H9 (cell line): Measurements from ENCODE around the gene TEX22. TPM values are rescaled to one million over a fixed set of nuclear protein-coding genes. Genes with fewer than 3 reads are reported as not detected.

ENCODE experiments used
- DNase-seq: peaks from one replicate; pipeline ENCODE4 v3.0.0-alpha.2; 2017
- H2AFZ ChIP-seq: one replicate; pipeline ENCODE4 v1.6.1; 2013; ENCODE audit warnings: mild to moderate bottlenecking, low read length, control low read depth, moderate library complexity
- H2AK5ac ChIP-seq: 2 replicates; pipeline ENCODE4 v1.6.1; 2013; ENCODE audit warnings: low read length, control low read depth, mixed read lengths; ENCODE audit not compliant: insufficient read length
- H2BK120ac ChIP-seq: one replicate; pipeline ENCODE4 v1.6.1; 2013; ENCODE audit warnings: low read depth, mild to moderate bottlenecking, low read length, control low read depth, inconsistent platforms; ENCODE audit not compliant: poor library complexity, severe bottlenecking
- H2BK12ac ChIP-seq: 2 replicates; pipeline ENCODE4 v1.6.1; 2013; ENCODE audit warnings: low read length, control low read depth, mixed read lengths, low read depth; ENCODE audit not compliant: insufficient read length
- H2BK15ac ChIP-seq: 2 replicates; pipeline ENCODE4 v1.6.1; 2013; ENCODE audit warnings: low read depth, low read length, control low read depth
- H2BK20ac ChIP-seq: one replicate; pipeline ENCODE4 v1.6.1; 2013; ENCODE audit warnings: low read depth, mild to moderate bottlenecking, low read length, control low read depth, inconsistent platforms; ENCODE audit not compliant: poor library complexity, severe bottlenecking
- H2BK5ac ChIP-seq: 2 replicates; pipeline ENCODE4 v1.6.1; 2013; ENCODE audit warnings: low read length, control low read depth, mixed read lengths; ENCODE audit not compliant: insufficient read length
- H3K14ac ChIP-seq: 2 replicates; pipeline ENCODE4 v1.6.1; 2013; ENCODE audit warnings: low read length, control low read depth; ENCODE audit not compliant: insufficient read depth
- H3K18ac ChIP-seq: 2 replicates; pipeline ENCODE4 v1.6.1; 2013; ENCODE audit warnings: low read depth, mild to moderate bottlenecking, mixed read lengths, low read length, control low read depth; ENCODE audit not compliant: insufficient read length
- H3K23ac ChIP-seq: 2 replicates; pipeline ENCODE4 v1.6.1; 2013; ENCODE audit warnings: low read length, control low read depth, mixed read lengths, low read depth; ENCODE audit not compliant: insufficient read length
- H3K23me2 ChIP-seq: 2 replicates; pipeline ENCODE4 v1.6.1; 2013; ENCODE audit warnings: low read depth, mild to moderate bottlenecking, mixed read lengths, low read length, control low read depth; ENCODE audit not compliant: insufficient read length, poor library complexity, severe bottlenecking
- H3K27ac ChIP-seq: 2 replicates; pipeline ENCODE4 v1.5.1; 2013; ENCODE audit warnings: low read length, control low read depth, mixed read lengths, low read depth; ENCODE audit not compliant: insufficient read length
- H3K27me3 ChIP-seq: 2 replicates; pipeline ENCODE4 v1.6.1; 2013; ENCODE audit warnings: low read length, control low read depth, inconsistent platforms; ENCODE audit not compliant: insufficient read depth
- H3K4ac ChIP-seq: 2 replicates; pipeline ENCODE4 v1.6.1; 2013; ENCODE audit warnings: low read depth, mild to moderate bottlenecking, control low read depth, inconsistent platforms, low read length, moderate library complexity
- H3K4me1 ChIP-seq: 2 replicates; pipeline ENCODE4 v1.6.1; 2013; ENCODE audit warnings: low read length, control low read depth, inconsistent platforms; ENCODE audit not compliant: insufficient read depth
- H3K4me2 ChIP-seq: 2 replicates; pipeline ENCODE4 v1.6.1; 2013; ENCODE audit warnings: low read length, control low read depth, mixed read lengths; ENCODE audit not compliant: insufficient read length, insufficient read depth
- H3K56ac ChIP-seq: 2 replicates; pipeline ENCODE4 v1.6.1; 2013; ENCODE audit warnings: low read depth, mild to moderate bottlenecking, mixed read lengths, low read length, control low read depth; ENCODE audit not compliant: insufficient read length
- H3K79me1 ChIP-seq: 2 replicates; pipeline ENCODE4 v1.6.1; 2013; ENCODE audit warnings: low read depth, mild to moderate bottlenecking, moderate library complexity, low read length, control low read depth, inconsistent platforms; ENCODE audit not compliant: insufficient read depth, poor library complexity, severe bottlenecking
- H3K79me2 ChIP-seq: 2 replicates; pipeline ENCODE4 v1.6.1; 2013; ENCODE audit warnings: low read length, control low read depth, inconsistent platforms; ENCODE audit not compliant: insufficient read depth
- H3K9ac ChIP-seq: 2 replicates; pipeline ENCODE4 v1.6.1; 2013; ENCODE audit warnings: low read length, control low read depth, mixed read lengths; ENCODE audit not compliant: insufficient read length; ENCODE audit errors: extremely low read depth
- H3K9me3 ChIP-seq: one replicate; pipeline ENCODE4 v1.6.1; 2013; ENCODE audit warnings: low read depth, low read length, inconsistent platforms; ENCODE audit not compliant: control insufficient read depth
- H3T11ph ChIP-seq: one replicate; pipeline ENCODE4 v1.6.1; 2013; ENCODE audit warnings: mild to moderate bottlenecking, low read length, control low read depth, inconsistent platforms
- H4K20me1 ChIP-seq: one replicate; pipeline ENCODE4 v1.6.1; 2013; ENCODE audit not compliant: control insufficient read depth, insufficient read length, insufficient read depth
- H4K5ac ChIP-seq: 2 replicates; pipeline ENCODE4 v1.6.1; 2013; ENCODE audit warnings: low read depth, mild to moderate bottlenecking, mixed read lengths, low read length, control low read depth; ENCODE audit not compliant: insufficient read length
- H4K8ac ChIP-seq: replicated peaks from 2 replicates; pipeline ENCODE4 v1.6.1; 2013; ENCODE audit warnings: low read length, control low read depth, mixed read lengths, low read depth; ENCODE audit not compliant: insufficient read length
- H4K91ac ChIP-seq: 2 replicates; pipeline ENCODE4 v1.6.1; 2013; ENCODE audit warnings: low read depth, mild to moderate bottlenecking, moderate library complexity, mixed read lengths, low read length, control low read depth; ENCODE audit not compliant: insufficient read length
- H3K27ac Mint-ChIP-seq, 3 experiments: 2 replicates in 2 of 3; 3 replicates in 1 of 3; pipeline ENCODE4 v1.8.0; 2020 to 2021; ENCODE audit warnings: mixed read lengths in 3 of 3, mild to moderate bottlenecking in 1 of 3, moderate library complexity in 1 of 3
- H3K27me3 Mint-ChIP-seq: 2 replicates; pipeline ENCODE4 v1.8.0; 2021; ENCODE audit warnings: low read depth, mild to moderate bottlenecking, moderate library complexity, mixed read lengths
- H3K36me3 Mint-ChIP-seq, 3 experiments: 2 replicates in 2 of 3; 3 replicates in 1 of 3; pipeline ENCODE4 v1.8.0; 2020 to 2021; ENCODE audit warnings: low read depth in 3 of 3, mixed read lengths in 3 of 3; ENCODE audit not compliant: insufficient read depth in 1 of 3
- H3K4me1 Mint-ChIP-seq, 2 experiments: 2 replicates each; pipeline ENCODE4 v1.8.0; 2020; ENCODE audit warnings: mixed read lengths in 2 of 2
- H3K4me3 Mint-ChIP-seq, 2 experiments: 2 replicates in 1 of 2; 3 replicates in 1 of 2; pipeline ENCODE4 v1.8.0; 2020 to 2021; ENCODE audit warnings: mild to moderate bottlenecking in 2 of 2, mixed read lengths in 2 of 2, moderate library complexity in 1 of 2
- H3K9me3 Mint-ChIP-seq, 2 experiments: 2 replicates in 1 of 2; 3 replicates in 1 of 2; pipeline ENCODE4 v1.8.0; 2020; ENCODE audit warnings: mild to moderate bottlenecking in 2 of 2, mixed read lengths in 2 of 2, moderate library complexity in 1 of 2
- WGBS: extraction: QIAGEN DNeasy Blood & Tissue Kit; methylation state at CpG from one replicate; pipeline ENCODE4 v1.1.7; 2013; ENCODE audit warnings: missing lambda C conversion rate, low lambda C conversion rate, mixed read lengths; ENCODE audit not compliant: insufficient read length; ENCODE audit errors: extremely low coverage; 5-methylcytosine and 5-hydroxymethylcytosine counted together
- total RNA-seq: library from RNA; stranded (reverse); gene quantifications from 2 replicates; pipeline ENCODE4 v1.2.1, GENCODE V29; 2021
- TF ChIP-seq, protein P1 (sequence below): fragments of 200-600 bp; sonication (generic); conservative IDR thresholded peaks from 3 replicates; pipeline ENCODE4 v1.8.0; 2021; ENCODE audit warnings: antibody characterized with exemption, mild to moderate bottlenecking

Gene TEX22
- total RNA-seq, 1 experiment from 2014 or later: 0.83 TPM

DNA sequence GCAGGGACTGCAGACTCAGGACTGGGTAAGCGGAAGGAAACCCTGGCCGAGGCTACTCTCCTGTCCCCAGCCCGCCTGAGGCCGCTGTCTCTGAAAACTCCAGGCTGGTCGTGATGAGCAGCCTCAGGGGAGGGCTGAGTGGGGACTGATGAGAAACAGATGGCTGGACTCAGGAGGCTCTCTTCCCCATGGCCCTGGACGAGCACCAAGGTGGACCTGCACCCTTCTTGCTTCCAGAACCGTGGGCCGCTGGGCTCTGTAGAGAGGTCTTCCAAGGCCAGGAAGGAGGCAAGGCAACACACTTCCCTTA, 1.1 kb downstream of the TEX22 start:
- Histone ChIP-seq H2BK120ac (no peak overlapping the region), H2BK5ac (no peak overlapping the region), H2BK15ac (no peak overlapping the region; the same call in 1 of the 2 replicates), H3K4ac (no peak overlapping the region), H3K4me1 (no peaks in the 10 kb centered on the region), H3K79me2 (no peaks in the 10 kb centered on the region), H3K56ac (no peak overlapping the region), H3K23me2 (no peaks in the 10 kb centered on the region), H3K18ac (no peak overlapping the region), H4K8ac (no peak overlapping the region), H3K14ac (no peak overlapping the region), H3K9me3 (peaks cover 16% of the 10 kb centered on the region), H4K20me1 (no peaks in the 10 kb centered on the region), H3K23ac (no peak overlapping the region), H2AK5ac (no peak overlapping the region), H3T11ph (no peak overlapping the region), H3K27me3 (no peaks in the 10 kb centered on the region), H2BK20ac (no peak overlapping the region), H2AFZ (no peak overlapping the region), H3K79me1 (no peaks in the 10 kb centered on the region), H4K5ac (no peak overlapping the region), H3K9ac (no peak overlapping the region), H3K27ac (no peak overlapping the region), H2BK12ac (no peak overlapping the region), H4K91ac (no peak overlapping the region), H3K4me2 (no peak overlapping the region)
- no peak overlapping the region for H3K27ac Mint-ChIP-seq
- no CpG with 5 or more reads among the region's 8 CpGs for WGBS
- peaks cover 38 to 49% (median 48%) of the 10 kb centered on the region in 3 experiments for H3K36me3 Mint-ChIP-seq
- DNase-seq: no peak
- H3K4me3 Mint-ChIP-seq: peak overlapping the region; percentile 23 to 35; a peak in 2 of 5 replicates
- TF ChIP-seq, protein P1, sequence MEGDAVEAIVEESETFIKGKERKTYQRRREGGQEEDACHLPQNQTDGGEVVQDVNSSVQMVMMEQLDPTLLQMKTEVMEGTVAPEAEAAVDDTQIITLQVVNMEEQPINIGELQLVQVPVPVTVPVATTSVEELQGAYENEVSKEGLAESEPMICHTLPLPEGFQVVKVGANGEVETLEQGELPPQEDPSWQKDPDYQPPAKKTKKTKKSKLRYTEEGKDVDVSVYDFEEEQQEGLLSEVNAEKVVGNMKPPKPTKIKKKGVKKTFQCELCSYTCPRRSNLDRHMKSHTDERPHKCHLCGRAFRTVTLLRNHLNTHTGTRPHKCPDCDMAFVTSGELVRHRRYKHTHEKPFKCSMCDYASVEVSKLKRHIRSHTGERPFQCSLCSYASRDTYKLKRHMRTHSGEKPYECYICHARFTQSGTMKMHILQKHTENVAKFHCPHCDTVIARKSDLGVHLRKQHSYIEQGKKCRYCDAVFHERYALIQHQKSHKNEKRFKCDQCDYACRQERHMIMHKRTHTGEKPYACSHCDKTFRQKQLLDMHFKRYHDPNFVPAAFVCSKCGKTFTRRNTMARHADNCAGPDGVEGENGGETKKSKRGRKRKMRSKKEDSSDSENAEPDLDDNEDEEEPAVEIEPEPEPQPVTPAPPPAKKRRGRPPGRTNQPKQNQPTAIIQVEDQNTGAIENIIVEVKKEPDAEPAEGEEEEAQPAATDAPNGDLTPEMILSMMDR: no peak
- H3K27me3 Mint-ChIP-seq: peaks cover 65% of the 10 kb centered on the region
- H3K9me3 Mint-ChIP-seq: peaks cover 49 to 62% of the 10 kb centered on the region in 2 experiments
- 0 out of 4 replicates have a peak, but pooled peaks cover 0 to 3% of the 10 kb centered on the region in 2 experiments for H3K4me1 Mint-ChIP-seq
